ENCODE data around the gene CDC42EP5. TPM values are rescaled to one million over a fixed set of nuclear protein-coding genes. Genes with fewer than 3 reads are reported as not detected.

Gene CDC42EP5
- polyA plus RNA-seq, 1 experiment = 22.5 TPM

- H3K4me3 ChIP-seq (ENCODE audit: low read depth, low read length) = no peak overlapping the region
- H3K36me3 ChIP-seq (ENCODE audit: control insufficient read depth, insufficient read depth, low read length) = no peaks in the 10 kb centered on the region
- peaks cover 14% of the 10 kb centered on the region for H3K27me3 ChIP-seq (ENCODE audit: control insufficient read depth, insufficient read depth, low read length)
- ChIA-PET POLR2A (no interaction called here), CTCF (interaction anchor here (1.4 kb wide), 1 partner anchor 35 kb away, joined by 3 read pairs; no protein-coding TSS in a partner anchor)
- no peak for TF ChIP-seq CTCF (IDR thresholded peaks at IDR 0.05; ENCODE audit: insufficient read depth, low read depth, low read length)
- no peak for DNase-seq (ENCODE audit: low read depth)
Observed at GRCh38 chr19:54426291-54426931, 46.7 kb downstream of the CDC42EP5 start.

- POLR2A ChIA-PET = no interaction called here
Observed at GRCh38 chr19:54425382-54425723, 47.7 kb downstream of the CDC42EP5 start.

GRCh38 chr19:54424660-54425381, 48.3 kb downstream of the CDC42EP5 start:
- ChIA-PET POLR2A (no interaction called here), CTCF (no interaction called here)
- H3K4me3 ChIP-seq (ENCODE audit: low read depth, low read length) = no peak overlapping the region
- H3K27me3 ChIP-seq (ENCODE audit: control insufficient read depth, insufficient read depth, low read length) = peaks cover 20% of the 10 kb centered on the region
- no peaks in the 10 kb centered on the region for H3K36me3 ChIP-seq (ENCODE audit: control insufficient read depth, insufficient read depth, low read length)
- no peak for TF ChIP-seq CTCF (IDR thresholded peaks at IDR 0.05; ENCODE audit: insufficient read depth, low read depth, low read length)
- no peak for DNase-seq (ENCODE audit: low read depth)

More at GRCh38 chr19:54425382-54425723, 47.7 kb downstream of the CDC42EP5 start:
- DNase-seq (ENCODE audit: low read depth) = no peak
- peaks cover 16% of the 10 kb centered on the region for H3K27me3 ChIP-seq (ENCODE audit: control insufficient read depth, insufficient read depth, low read length)
- H3K36me3 ChIP-seq (ENCODE audit: control insufficient read depth, insufficient read depth, low read length) = no peaks in the 10 kb centered on the region
- no peak for TF ChIP-seq CTCF (IDR thresholded peaks at IDR 0.05; ENCODE audit: insufficient read depth, low read depth, low read length)
- no peak overlapping the region for H3K4me3 ChIP-seq (ENCODE audit: low read depth, low read length)
- CTCF ChIA-PET = no interaction called here

- POLR2A ChIA-PET = no interaction called here
- CTCF ChIA-PET = no interaction called here
- no peak overlapping the region for H3K4me3 ChIP-seq (ENCODE audit: low read depth, low read length)
- H3K36me3 ChIP-seq (ENCODE audit: control insufficient read depth, insufficient read depth, low read length) = no peaks in the 10 kb centered on the region
- no peak for TF ChIP-seq CTCF (IDR thresholded peaks at IDR 0.05; ENCODE audit: insufficient read depth, low read depth, low read length)
- peaks cover 18% of the 10 kb centered on the region for H3K27me3 ChIP-seq (ENCODE audit: control insufficient read depth, insufficient read depth, low read length)
- DNase-seq (ENCODE audit: low read depth) = no peak
Observed at GRCh38 chr19:54424201-54424600, 48.9 kb downstream of the CDC42EP5 start.

- POLR2A ChIA-PET = no interaction called here
- DNase-seq (ENCODE audit: low read depth) = no peak
- Histone ChIP-seq H3K27me3 (ENCODE audit: control insufficient read depth, insufficient read depth, low read length) (peaks cover 19% of the 10 kb centered on the region), H3K4me3 (ENCODE audit: low read depth, low read length) (no peak overlapping the region), H3K36me3 (ENCODE audit: control insufficient read depth, insufficient read depth, low read length) (no peaks in the 10 kb centered on the region)
- CTCF ChIA-PET = no interaction called here
- no peak for TF ChIP-seq CTCF (IDR thresholded peaks at IDR 0.05; ENCODE audit: insufficient read depth, low read depth, low read length)
Observed at GRCh38 chr19:54422136-54422535, 51.0 kb downstream of the CDC42EP5 start.

Data from BJ (cell line).